Neural cell (in vitro differentiated cells): ENCODE measurements around the gene CBX8. TPM values are rescaled to one million over a fixed set of nuclear protein-coding genes. Genes with fewer than 3 reads are reported as not detected.
A peak's percentile ranks its signal among the peaks of the same experiment; 100 is the strongest.

ENCODE experiments used
- H2AFZ ChIP-seq: fragments of 200-600, 300-800 bp; sonication (generic), shearing (Covaris generic); 2 replicates; pipeline ENCODE4 v1.6.0; 2014; ENCODE audit warnings: low read depth, mild to moderate bottlenecking, antibody characterized with exemption, low read length, moderate library complexity
- H3F3A ChIP-seq: fragments of 200-600 bp; shearing (Covaris generic); 2 replicates; pipeline ENCODE4 v1.6.1; 2016; ENCODE audit warnings: mild to moderate bottlenecking, moderate library complexity, mixed read lengths, antibody characterized with exemption, low read length; ENCODE audit not compliant: insufficient read depth, poor library complexity, severe bottlenecking
- H3K27ac ChIP-seq: fragments of 200-600, 300-800 bp; sonication (generic), shearing (Covaris generic); 2 replicates; pipeline ENCODE4 v1.5.1; 2014; ENCODE audit warnings: mild to moderate bottlenecking, low read length, moderate library complexity
- H3K27me3 ChIP-seq: fragments of 300-800, 200-600 bp; sonication (generic), shearing (Covaris generic); 2 replicates; pipeline ENCODE4 v1.6.0; 2014; ENCODE audit warnings: mild to moderate bottlenecking, low read depth, low read length, moderate library complexity; ENCODE audit not compliant: insufficient read depth
- H3K36me3 ChIP-seq: fragments of 300-800, 200-600 bp; sonication (generic), shearing (Covaris generic); 2 replicates; pipeline ENCODE4 v1.5.1; 2014; ENCODE audit warnings: mild to moderate bottlenecking, antibody characterized with exemption, low read length, moderate library complexity; ENCODE audit not compliant: insufficient read depth
- H3K4me2 ChIP-seq: fragments of 300-800, 200-600 bp; sonication (generic), shearing (Covaris generic); 2 replicates; pipeline ENCODE4 v1.6.0; 2014; ENCODE audit warnings: mild to moderate bottlenecking, low read length
- H3K4me3 ChIP-seq: fragments of 300-800, 200-600 bp; sonication (generic), shearing (Covaris generic); 2 replicates; pipeline ENCODE4 v1.5.1; 2014; ENCODE audit warnings: mild to moderate bottlenecking, low read length, moderate library complexity
- H3K79me2 ChIP-seq: fragments of 200-600 bp; shearing (Covaris generic); replicated peaks from 2 replicates; pipeline ENCODE4 v1.6.0; 2014; ENCODE audit warnings: mild to moderate bottlenecking, low read length, moderate library complexity; ENCODE audit not compliant: insufficient read depth
- H3K9ac ChIP-seq: fragments of 300-800, 200-600 bp; sonication (generic), shearing (Covaris generic); 2 replicates; pipeline ENCODE4 v1.6.1; 2016; ENCODE audit warnings: mild to moderate bottlenecking, low read length, mixed read lengths
- H3K9me2 ChIP-seq: fragments of 200-600 bp; shearing (Covaris generic); 2 replicates; pipeline ENCODE4 v1.6.1; 2016; ENCODE audit warnings: mild to moderate bottlenecking, low read length, mixed read lengths; ENCODE audit not compliant: insufficient read depth
- H3K9me3 ChIP-seq: fragments of 200-600, 300-800 bp; sonication (generic), shearing (Covaris generic); 2 replicates; pipeline ENCODE4 v1.6.1; 2016; ENCODE audit warnings: mild to moderate bottlenecking, mixed run types, low read length, moderate library complexity, mixed read lengths
- H4K20me1 ChIP-seq: fragments of 200-600 bp; shearing (Covaris generic); 2 replicates; pipeline ENCODE4 v1.6.1; 2016; ENCODE audit warnings: mild to moderate bottlenecking, mixed run types; ENCODE audit not compliant: insufficient read depth
- EP300 ChIP-seq: fragments of 450-650 bp; conservative IDR thresholded peaks from 2 replicates; pipeline ENCODE4 v1.6.1; 2014; ENCODE audit warnings: antibody characterized with exemption, mild to moderate bottlenecking, moderate library complexity; ENCODE audit not compliant: poor library complexity, severe bottlenecking
- EZH2 ChIP-seq: fragments of 200-600, 300-800 bp; shearing (Covaris generic), sonication (generic); IDR thresholded peaks from 2 replicates; pipeline ENCODE4 v1.6.1; 2014; ENCODE audit warnings: antibody characterized with exemption, low read length, borderline replicate concordance, mild to moderate bottlenecking; ENCODE audit not compliant: insufficient read depth, poor library complexity, severe bottlenecking
- MXI1 ChIP-seq: fragments of 450-650 bp; conservative IDR thresholded peaks from 2 replicates; pipeline ENCODE4 v1.6.1; 2014; ENCODE audit warnings: antibody characterized with exemption, mild to moderate bottlenecking; ENCODE audit not compliant: poor library complexity, severe bottlenecking
- POLR2AphosphoS5 ChIP-seq: IDR thresholded peaks from 2 replicates; pipeline ENCODE4 v1.6.1; 2012
- RAD21 ChIP-seq: fragments of 450-650 bp; conservative IDR thresholded peaks from 2 replicates; pipeline ENCODE4 v1.6.1; 2014; ENCODE audit warnings: antibody characterized with exemption, mild to moderate bottlenecking, moderate library complexity
- TAF1 ChIP-seq: IDR thresholded peaks from 2 replicates; pipeline ENCODE4 v1.6.1; 2012; ENCODE audit warnings: low read depth
- polyA plus RNA-seq: library from polyadenylated mRNA; depleted of rRNA; stranded (reverse); fragments of >200 nt; gene quantifications from 2 replicates; pipeline ENCODE4 v1.2.3, GENCODE V29; 2014
- TF ChIP-seq, protein P1 (sequence below): IDR thresholded peaks from 2 replicates; pipeline ENCODE4 v1.6.1; 2012; ENCODE audit warnings: borderline replicate concordance
- TF ChIP-seq, protein P2 (sequence below): fragments of 450-650 bp; IDR thresholded peaks from 2 replicates; pipeline ENCODE4 v1.5.1; 2014; ENCODE audit warnings: antibody characterized with exemption, mild to moderate bottlenecking, moderate library complexity; ENCODE audit not compliant: poor library complexity, severe bottlenecking

CBX8 gene
- polyA plus RNA-seq, 1 donor from 2014 or later = 15.4 TPM

- H3K27ac ChIP-seq = no peak overlapping the region
- no peaks in the 10 kb centered on the region for H3K9me3 ChIP-seq
- H2AFZ ChIP-seq = no peak overlapping the region
- H3K36me3 ChIP-seq = no peaks in the 10 kb centered on the region
- TF ChIP-seq EZH2 (peak; percentile 5), EP300 (no peak)
- peaks cover under 1% of the 10 kb centered on the region for H3K79me2 ChIP-seq
- peaks cover 57% of the 10 kb centered on the region for H3K27me3 ChIP-seq
- peak overlapping the region; percentile 57 for H3K9ac ChIP-seq
- no peaks in the 10 kb centered on the region for H3F3A ChIP-seq
- no peak overlapping the region for H3K4me2 ChIP-seq
- H4K20me1 ChIP-seq = peaks cover 4% of the 10 kb centered on the region
- no peaks in the 10 kb centered on the region for H3K9me2 ChIP-seq
- peak overlapping the region; percentile 61 for H3K4me3 ChIP-seq
Measured at GRCh38 chr17:79842656-79843473, 46.0 kb upstream of the CBX8 start.

- Histone ChIP-seq H3K9me3 (no peaks in the 10 kb centered on the region), H3F3A (no peaks in the 10 kb centered on the region), H3K27ac (no peak overlapping the region), H2AFZ (no peak overlapping the region), H3K9ac (peak overlapping the region; percentile 18), H4K20me1 (peaks cover 10% of the 10 kb centered on the region), H3K4me3 (no peak overlapping the region), H3K27me3 (peaks cover 57% of the 10 kb centered on the region), H3K79me2 (peaks cover 7% of the 10 kb centered on the region), H3K36me3 (no peaks in the 10 kb centered on the region), H3K9me2 (no peaks in the 10 kb centered on the region), H3K4me2 (no peak overlapping the region)
- TF ChIP-seq POLR2AphosphoS5 (no peak), RAD21 (no peak), EP300 (no peak), TAF1 (no peak), EZH2 (peak; percentile 30), MXI1 (no peak)
- TF ChIP-seq, protein P1, sequence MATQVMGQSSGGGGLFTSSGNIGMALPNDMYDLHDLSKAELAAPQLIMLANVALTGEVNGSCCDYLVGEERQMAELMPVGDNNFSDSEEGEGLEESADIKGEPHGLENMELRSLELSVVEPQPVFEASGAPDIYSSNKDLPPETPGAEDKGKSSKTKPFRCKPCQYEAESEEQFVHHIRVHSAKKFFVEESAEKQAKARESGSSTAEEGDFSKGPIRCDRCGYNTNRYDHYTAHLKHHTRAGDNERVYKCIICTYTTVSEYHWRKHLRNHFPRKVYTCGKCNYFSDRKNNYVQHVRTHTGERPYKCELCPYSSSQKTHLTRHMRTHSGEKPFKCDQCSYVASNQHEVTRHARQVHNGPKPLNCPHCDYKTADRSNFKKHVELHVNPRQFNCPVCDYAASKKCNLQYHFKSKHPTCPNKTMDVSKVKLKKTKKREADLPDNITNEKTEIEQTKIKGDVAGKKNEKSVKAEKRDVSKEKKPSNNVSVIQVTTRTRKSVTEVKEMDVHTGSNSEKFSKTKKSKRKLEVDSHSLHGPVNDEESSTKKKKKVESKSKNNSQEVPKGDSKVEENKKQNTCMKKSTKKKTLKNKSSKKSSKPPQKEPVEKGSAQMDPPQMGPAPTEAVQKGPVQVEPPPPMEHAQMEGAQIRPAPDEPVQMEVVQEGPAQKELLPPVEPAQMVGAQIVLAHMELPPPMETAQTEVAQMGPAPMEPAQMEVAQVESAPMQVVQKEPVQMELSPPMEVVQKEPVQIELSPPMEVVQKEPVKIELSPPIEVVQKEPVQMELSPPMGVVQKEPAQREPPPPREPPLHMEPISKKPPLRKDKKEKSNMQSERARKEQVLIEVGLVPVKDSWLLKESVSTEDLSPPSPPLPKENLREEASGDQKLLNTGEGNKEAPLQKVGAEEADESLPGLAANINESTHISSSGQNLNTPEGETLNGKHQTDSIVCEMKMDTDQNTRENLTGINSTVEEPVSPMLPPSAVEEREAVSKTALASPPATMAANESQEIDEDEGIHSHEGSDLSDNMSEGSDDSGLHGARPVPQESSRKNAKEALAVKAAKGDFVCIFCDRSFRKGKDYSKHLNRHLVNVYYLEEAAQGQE = no peak
- TF ChIP-seq, protein P2, sequence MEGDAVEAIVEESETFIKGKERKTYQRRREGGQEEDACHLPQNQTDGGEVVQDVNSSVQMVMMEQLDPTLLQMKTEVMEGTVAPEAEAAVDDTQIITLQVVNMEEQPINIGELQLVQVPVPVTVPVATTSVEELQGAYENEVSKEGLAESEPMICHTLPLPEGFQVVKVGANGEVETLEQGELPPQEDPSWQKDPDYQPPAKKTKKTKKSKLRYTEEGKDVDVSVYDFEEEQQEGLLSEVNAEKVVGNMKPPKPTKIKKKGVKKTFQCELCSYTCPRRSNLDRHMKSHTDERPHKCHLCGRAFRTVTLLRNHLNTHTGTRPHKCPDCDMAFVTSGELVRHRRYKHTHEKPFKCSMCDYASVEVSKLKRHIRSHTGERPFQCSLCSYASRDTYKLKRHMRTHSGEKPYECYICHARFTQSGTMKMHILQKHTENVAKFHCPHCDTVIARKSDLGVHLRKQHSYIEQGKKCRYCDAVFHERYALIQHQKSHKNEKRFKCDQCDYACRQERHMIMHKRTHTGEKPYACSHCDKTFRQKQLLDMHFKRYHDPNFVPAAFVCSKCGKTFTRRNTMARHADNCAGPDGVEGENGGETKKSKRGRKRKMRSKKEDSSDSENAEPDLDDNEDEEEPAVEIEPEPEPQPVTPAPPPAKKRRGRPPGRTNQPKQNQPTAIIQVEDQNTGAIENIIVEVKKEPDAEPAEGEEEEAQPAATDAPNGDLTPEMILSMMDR = no peak
Measured at GRCh38 chr17:79842136-79842655, 45.3 kb upstream of the CBX8 start.
